Bronchial epithelial cell (primary cell): ENCODE measurements around the gene PHC2. TPM values are rescaled to one million over a fixed set of nuclear protein-coding genes. Genes with fewer than 3 reads are reported as not detected.

ENCODE experiments used
- DNase-seq: peaks from one replicate; pipeline ENCODE4 v3.0.0-alpha.2; 2010; ENCODE audit warnings: low read depth
- FAIRE-seq: peaks from 2 replicates; lab custom pipeline; 2011; peaks lifted over from hg19 to GRCh38; lab: Jason Lieb, UNC
- H3K27me3 ChIP-seq: 2 replicates; pipeline ENCODE4 v1.5.1; 2011; ENCODE audit warnings: low read length; ENCODE audit not compliant: control insufficient read depth, insufficient read depth
- H3K36me3 ChIP-seq: 2 replicates; pipeline ENCODE4 v1.5.1; 2011; ENCODE audit warnings: low read length; ENCODE audit not compliant: control insufficient read depth, insufficient read depth
- H3K4me3 ChIP-seq: 2 replicates; pipeline ENCODE4 v1.5.1; 2011; ENCODE audit warnings: mild to moderate bottlenecking, low read depth, low read length, control low read depth
- CTCF ChIP-seq: IDR thresholded peaks from 2 replicates; pipeline ENCODE4 v1.5.1; 2011; ENCODE audit warnings: mild to moderate bottlenecking, moderate library complexity, low read length, control low read depth, inconsistent platforms; ENCODE audit not compliant: insufficient read depth, severe bottlenecking
- total RNA-seq: library from RNA; depleted of rRNA; stranded (reverse); fragments of >200 nt; gene quantifications from 2 replicates; pipeline ENCODE4 v1.2.1, GENCODE V29; 2014

Gene PHC2
- total RNA-seq, 1 donor from 2014 or later: 32.1 TPM

- Histone ChIP-seq H3K36me3 (no peaks in the 10 kb centered on the region), H3K27me3 (no peaks in the 10 kb centered on the region), H3K4me3 (no peak overlapping the region)
- peak; percentile 28 for DNase-seq
- FAIRE-seq: no peak
- no peak for TF ChIP-seq CTCF
Observed at GRCh38 chr1:33424610-33425009, 6.3 kb downstream of the PHC2 start.

- no peak overlapping the region for H3K4me3 ChIP-seq
- no peaks in the 10 kb centered on the region for H3K27me3 ChIP-seq
- DNase-seq (no peak), FAIRE-seq (no peak)
- no peaks in the 10 kb centered on the region for H3K36me3 ChIP-seq
- TF ChIP-seq CTCF: no peak
Observed at GRCh38 chr1:33424205-33424604, 6.7 kb downstream of the PHC2 start.

- no peak for FAIRE-seq
- Histone ChIP-seq H3K27me3 (no peaks in the 10 kb centered on the region), H3K36me3 (no peaks in the 10 kb centered on the region), H3K4me3 (no peak overlapping the region)
- peak; percentile 60 for DNase-seq
- no peak for TF ChIP-seq CTCF
Observed at GRCh38 chr1:33420870-33421775, 9.8 kb downstream of the PHC2 start.

- Histone ChIP-seq H3K36me3 (no peaks in the 10 kb centered on the region), H3K4me3 (no peak overlapping the region), H3K27me3 (no peaks in the 10 kb centered on the region)
- no peak for TF ChIP-seq CTCF
- DNase-seq (no peak), FAIRE-seq (no peak)
Observed at GRCh38 chr1:33418811-33419210, 12.1 kb downstream of the PHC2 start.

GRCh38 chr1:33414879-33415278 is 16.0 kb downstream of the PHC2 start:
- H3K27me3 ChIP-seq: no peaks in the 10 kb centered on the region
- H3K36me3 ChIP-seq: no peaks in the 10 kb centered on the region
- TF ChIP-seq CTCF: no peak
- FAIRE-seq (no peak), DNase-seq (no peak)
- no peak overlapping the region for H3K4me3 ChIP-seq
